ENCODE results near the gene NOSTRIN.

The NOSTRIN gene

GRCh38 chr2:168896783-168897182 lies 94.3 kb downstream of the NOSTRIN start:
- no peak overlapping the region for H3K4me3 ChIP-seq (ENCODE audit: low read length)
- no peak for TF ChIP-seq CTCF (conservative IDR thresholded peaks at IDR 0.05; ENCODE audit: low read depth, low read length)
- DNase-seq (ENCODE audit: low read depth), result no peak

DNA sequence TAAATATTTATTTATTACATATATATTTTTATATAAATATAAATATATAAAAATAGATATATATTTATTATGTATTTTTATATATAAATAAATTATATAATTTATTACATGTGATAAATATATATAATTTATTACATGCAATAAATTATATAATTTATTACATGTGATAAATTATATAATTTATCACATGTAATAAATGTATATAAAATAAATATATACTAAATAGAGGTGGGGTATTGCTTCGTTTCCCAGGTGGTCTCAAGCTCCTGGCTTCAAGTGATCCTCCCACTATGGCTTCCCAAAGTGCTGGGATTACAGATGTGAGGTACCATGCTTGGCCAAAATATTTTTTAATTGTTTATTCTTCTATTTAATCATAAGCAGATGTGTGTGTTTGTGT lies 95.0 kb downstream of the NOSTRIN start:
- DNase-seq (ENCODE audit: low read depth), result no peak
- TF ChIP-seq CTCF (conservative IDR thresholded peaks at IDR 0.05; ENCODE audit: low read depth, low read length), result no peak
- H3K4me3 ChIP-seq (ENCODE audit: low read length), result no peak overlapping the region

GRCh38 chr2:168901003-168901402 lies 98.6 kb downstream of the NOSTRIN start, which contains the start of gene G6PC2:
Gene G6PC2, plus strand, starts transcription at chr2:168901291. Its CDS starts 41 bp downstream, at chr2:168901332.
- TF ChIP-seq CTCF (conservative IDR thresholded peaks at IDR 0.05; ENCODE audit: low read depth, low read length), result no peak
- DNase-seq (ENCODE audit: low read depth), result no peak
- H3K4me3 ChIP-seq (ENCODE audit: low read length), result no peak within 1 kb of the TSS

DNA sequence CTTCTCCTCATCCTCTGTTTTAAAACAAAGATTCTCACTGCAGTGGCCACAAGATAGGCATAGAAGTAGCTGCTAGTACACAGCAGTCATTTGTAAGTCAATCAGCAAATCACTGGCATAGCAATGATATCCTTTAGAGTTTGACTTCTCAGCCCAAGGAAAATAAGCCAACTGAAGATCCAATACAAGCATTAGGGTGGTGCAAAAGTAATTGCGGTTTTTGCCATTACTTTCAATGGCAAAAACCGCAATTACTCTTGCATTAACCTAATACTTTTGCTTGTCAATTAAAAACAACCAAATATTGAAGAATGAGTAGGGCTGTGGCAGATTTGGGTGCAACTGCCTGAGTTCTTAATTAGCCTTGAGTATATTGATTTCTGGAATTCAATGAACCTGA lies 101.5 kb downstream of the NOSTRIN start:
- H3K4me3 ChIP-seq (ENCODE audit: low read length), result no peak overlapping the region
- no peak for DNase-seq (ENCODE audit: low read depth)
- TF ChIP-seq CTCF (conservative IDR thresholded peaks at IDR 0.05; ENCODE audit: low read depth, low read length), result no peak

- H3K4me3 ChIP-seq (ENCODE audit: low read length), result no peak overlapping the region
- TF ChIP-seq CTCF (conservative IDR thresholded peaks at IDR 0.05; ENCODE audit: low read depth, low read length), result no peak
- no peak for DNase-seq (ENCODE audit: low read depth)
These were observed 101.9 kb downstream of the NOSTRIN start for GRCh38 chr2:168904358-168904757.

DNA sequence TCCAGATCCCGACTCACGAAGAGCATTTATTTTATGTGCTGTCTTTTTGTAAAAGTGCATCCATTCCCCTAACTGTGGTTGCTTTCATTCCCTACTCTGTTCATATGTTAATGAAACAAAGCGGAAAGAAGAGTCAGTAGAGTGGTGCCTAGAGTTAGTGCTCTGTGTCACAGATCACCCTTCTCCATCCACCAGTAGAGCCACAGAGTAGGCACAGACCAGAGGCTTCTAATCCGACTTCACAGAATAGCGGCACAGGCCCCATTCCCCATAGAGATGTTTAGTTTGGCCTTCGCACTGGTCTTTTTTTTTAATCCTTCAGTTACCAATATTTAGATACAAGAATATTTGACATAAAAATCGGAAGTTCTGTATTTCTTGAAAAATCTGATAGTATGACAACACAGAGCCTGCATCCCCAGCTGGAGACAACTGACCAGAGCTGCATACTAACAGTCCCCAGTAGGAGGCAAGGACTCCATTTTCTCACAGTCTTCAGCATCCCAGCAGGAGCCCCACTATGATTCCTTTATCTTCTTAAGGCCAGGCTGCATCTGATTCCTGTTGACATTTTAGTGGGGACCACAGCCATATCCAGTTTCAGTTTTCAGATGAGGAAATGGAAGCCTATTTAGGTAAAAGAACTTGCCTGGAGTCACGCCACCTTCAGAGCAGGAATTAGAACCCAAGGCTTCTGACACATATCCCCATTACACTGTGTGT lies 105.7 kb downstream of the NOSTRIN start:
- no peak overlapping the region for H3K4me3 ChIP-seq (ENCODE audit: low read length)
- TF ChIP-seq CTCF (conservative IDR thresholded peaks at IDR 0.05; ENCODE audit: low read depth, low read length), result no peak
- no peak for DNase-seq (ENCODE audit: low read depth)

DNA sequence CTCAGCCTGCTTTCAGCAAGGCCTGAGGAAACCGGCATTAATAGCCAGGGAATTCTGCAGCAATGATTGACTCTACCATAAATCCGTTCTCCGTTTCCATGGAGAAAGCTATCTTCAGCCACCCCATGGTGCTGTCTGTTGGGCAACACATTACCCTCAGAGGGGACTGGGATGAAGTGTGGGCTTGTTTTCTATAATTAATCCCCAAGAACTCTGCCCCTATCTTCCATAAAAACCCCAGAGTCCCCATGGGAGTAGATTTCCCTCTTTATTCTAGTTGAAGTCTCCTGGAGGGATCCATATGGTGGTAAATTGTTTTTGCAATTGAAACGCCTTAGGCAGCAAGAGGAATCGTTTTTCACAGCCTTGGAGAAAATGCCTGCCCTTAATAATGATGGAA lies 107.9 kb downstream of the NOSTRIN start:
- DNase-seq (ENCODE audit: low read depth), result no peak
- no peak overlapping the region for H3K4me3 ChIP-seq (ENCODE audit: low read length)
- TF ChIP-seq CTCF (conservative IDR thresholded peaks at IDR 0.05; ENCODE audit: low read depth, low read length), result no peak

All from retinal pigment epithelial cell (primary cell).